ENCODE data around the gene RBMX2.

DNA sequence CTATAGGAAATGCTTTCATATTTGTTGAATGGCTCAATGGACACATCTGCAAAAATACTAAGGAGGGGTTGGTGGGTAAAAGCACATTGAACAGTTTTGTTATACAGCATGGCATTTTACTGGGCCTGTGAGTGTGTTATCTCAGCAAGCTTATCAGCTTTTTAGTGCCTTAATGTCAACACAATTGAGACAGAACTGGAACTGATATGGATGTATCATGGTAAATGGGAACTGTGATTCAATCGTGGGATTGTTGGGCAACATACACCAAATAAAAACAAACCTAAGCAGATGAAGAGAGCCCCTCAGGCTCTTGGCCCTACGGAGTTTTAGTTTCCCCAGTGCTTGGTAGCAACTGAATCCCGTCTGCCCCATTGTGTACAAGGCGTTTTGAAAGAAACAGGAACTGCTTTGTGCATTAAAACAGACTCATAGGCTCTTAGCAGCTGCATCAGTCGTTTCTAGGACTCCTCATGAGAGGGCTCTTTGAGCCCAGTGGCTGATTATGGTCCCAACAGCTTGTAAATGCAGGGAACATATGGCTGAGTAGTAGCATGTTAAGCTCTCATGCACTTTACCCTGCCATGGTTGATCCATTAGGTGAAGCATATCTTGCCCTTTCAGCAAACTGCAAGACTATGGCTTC lies 23.6 kb upstream of the RBMX2 start:
- TF ChIP-seq, protein P1, sequence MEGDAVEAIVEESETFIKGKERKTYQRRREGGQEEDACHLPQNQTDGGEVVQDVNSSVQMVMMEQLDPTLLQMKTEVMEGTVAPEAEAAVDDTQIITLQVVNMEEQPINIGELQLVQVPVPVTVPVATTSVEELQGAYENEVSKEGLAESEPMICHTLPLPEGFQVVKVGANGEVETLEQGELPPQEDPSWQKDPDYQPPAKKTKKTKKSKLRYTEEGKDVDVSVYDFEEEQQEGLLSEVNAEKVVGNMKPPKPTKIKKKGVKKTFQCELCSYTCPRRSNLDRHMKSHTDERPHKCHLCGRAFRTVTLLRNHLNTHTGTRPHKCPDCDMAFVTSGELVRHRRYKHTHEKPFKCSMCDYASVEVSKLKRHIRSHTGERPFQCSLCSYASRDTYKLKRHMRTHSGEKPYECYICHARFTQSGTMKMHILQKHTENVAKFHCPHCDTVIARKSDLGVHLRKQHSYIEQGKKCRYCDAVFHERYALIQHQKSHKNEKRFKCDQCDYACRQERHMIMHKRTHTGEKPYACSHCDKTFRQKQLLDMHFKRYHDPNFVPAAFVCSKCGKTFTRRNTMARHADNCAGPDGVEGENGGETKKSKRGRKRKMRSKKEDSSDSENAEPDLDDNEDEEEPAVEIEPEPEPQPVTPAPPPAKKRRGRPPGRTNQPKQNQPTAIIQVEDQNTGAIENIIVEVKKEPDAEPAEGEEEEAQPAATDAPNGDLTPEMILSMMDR (conservative IDR thresholded peaks at IDR 0.05; ENCODE audit: low read depth in 2 of 2): no peak
- TF ChIP-seq EZH2 (IDR thresholded peaks at IDR 0.05; ENCODE audit: low read depth, unreplicated experiment): no peak
- TF ChIP-seq CREB1 (CRISPR knock-in tag; IDR thresholded peaks at IDR 0.05; ENCODE audit: low read depth): no peak
- no peak for TF ChIP-seq EZH2phosphoT487 (IDR thresholded peaks at IDR 0.05; ENCODE audit: unreplicated experiment)
- TF ChIP-seq POLR2AphosphoS5 (IDR thresholded peaks at IDR 0.05; ENCODE audit: low read depth): no peak
- TF ChIP-seq, protein P2, sequence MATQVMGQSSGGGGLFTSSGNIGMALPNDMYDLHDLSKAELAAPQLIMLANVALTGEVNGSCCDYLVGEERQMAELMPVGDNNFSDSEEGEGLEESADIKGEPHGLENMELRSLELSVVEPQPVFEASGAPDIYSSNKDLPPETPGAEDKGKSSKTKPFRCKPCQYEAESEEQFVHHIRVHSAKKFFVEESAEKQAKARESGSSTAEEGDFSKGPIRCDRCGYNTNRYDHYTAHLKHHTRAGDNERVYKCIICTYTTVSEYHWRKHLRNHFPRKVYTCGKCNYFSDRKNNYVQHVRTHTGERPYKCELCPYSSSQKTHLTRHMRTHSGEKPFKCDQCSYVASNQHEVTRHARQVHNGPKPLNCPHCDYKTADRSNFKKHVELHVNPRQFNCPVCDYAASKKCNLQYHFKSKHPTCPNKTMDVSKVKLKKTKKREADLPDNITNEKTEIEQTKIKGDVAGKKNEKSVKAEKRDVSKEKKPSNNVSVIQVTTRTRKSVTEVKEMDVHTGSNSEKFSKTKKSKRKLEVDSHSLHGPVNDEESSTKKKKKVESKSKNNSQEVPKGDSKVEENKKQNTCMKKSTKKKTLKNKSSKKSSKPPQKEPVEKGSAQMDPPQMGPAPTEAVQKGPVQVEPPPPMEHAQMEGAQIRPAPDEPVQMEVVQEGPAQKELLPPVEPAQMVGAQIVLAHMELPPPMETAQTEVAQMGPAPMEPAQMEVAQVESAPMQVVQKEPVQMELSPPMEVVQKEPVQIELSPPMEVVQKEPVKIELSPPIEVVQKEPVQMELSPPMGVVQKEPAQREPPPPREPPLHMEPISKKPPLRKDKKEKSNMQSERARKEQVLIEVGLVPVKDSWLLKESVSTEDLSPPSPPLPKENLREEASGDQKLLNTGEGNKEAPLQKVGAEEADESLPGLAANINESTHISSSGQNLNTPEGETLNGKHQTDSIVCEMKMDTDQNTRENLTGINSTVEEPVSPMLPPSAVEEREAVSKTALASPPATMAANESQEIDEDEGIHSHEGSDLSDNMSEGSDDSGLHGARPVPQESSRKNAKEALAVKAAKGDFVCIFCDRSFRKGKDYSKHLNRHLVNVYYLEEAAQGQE (IDR thresholded peaks at IDR 0.05; ENCODE audit: unreplicated experiment): no peak
- TF ChIP-seq ZNF331 (CRISPR knock-in tag; IDR thresholded peaks at IDR 0.05; ENCODE audit: low read depth): no peak
- TF ChIP-seq JUNB (IDR thresholded peaks at IDR 0.05; ENCODE audit: unreplicated experiment): no peak
- no peak for TF ChIP-seq STAT1 (IDR thresholded peaks at IDR 0.05; ENCODE audit: unreplicated experiment)
- no peak for TF ChIP-seq ZNF114 (CRISPR knock-in tag; IDR thresholded peaks at IDR 0.05)
- TF ChIP-seq NANOG (IDR thresholded peaks at IDR 0.05; ENCODE audit: borderline replicate concordance): no peak

All from GM23338 (cell line).